Upper lobe of left lung (tissue), 4 donors: ENCODE data around the gene TSPO.

ENCODE experiments used
- POLR2A ChIP-seq, 4 donors: fragments of 450-650 bp; IDR thresholded peaks; one replicate each; pipeline ENCODE4 v1.5.1; 2016 to 2017; ENCODE audit warnings: antibody characterized with exemption in 4 of 4, mild to moderate bottlenecking in 2 of 4
- POLR2AphosphoS5 ChIP-seq, 2 donors: sonication (generic); formaldehyde crosslinking; IDR thresholded peaks; one replicate each; pipeline ENCODE4 v1.5.1; 2017; ENCODE audit warnings: antibody characterized with exemption in 2 of 2
- TF ChIP-seq, protein P1 (sequence below), 6 experiments: fragments of 450-650 bp in 4 of 6; fragments of 200-600 bp in 2 of 6; sonication (generic) in 2 of 6; IDR thresholded peaks; one replicate each; pipeline ENCODE4 v1.5.1; 2016 to 2019; ENCODE audit warnings: antibody characterized with exemption in 6 of 6

DNA sequence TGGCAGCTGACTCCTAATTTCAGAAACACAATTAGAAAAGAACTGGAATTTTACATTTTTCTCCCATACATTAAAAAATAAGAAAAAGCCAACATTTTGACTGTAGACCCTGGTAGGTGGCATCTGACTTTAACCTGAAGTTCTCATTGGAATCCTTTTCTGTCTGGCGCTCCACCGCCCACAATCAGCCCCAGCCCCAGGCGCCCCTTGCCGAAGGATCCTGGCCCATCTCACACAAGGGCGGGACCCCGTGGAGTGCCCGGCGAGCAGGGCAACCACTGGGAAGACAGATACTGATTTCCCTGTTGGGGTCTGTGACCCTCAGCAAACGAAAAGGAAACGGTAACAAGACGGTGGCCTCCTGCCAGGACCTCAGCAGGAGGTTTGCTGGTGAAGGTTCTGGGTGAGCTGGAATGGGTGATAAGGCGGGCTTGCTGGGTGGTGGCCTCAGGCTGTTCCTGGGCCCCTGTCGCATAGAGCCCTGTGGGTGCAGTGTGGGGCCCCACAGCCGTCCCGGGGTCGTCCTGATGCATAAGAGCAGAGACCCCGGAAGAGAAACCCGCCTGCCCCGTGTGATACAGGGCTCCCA lies 15.7 kb downstream of the TSPO start:
- TF ChIP-seq, protein P1, sequence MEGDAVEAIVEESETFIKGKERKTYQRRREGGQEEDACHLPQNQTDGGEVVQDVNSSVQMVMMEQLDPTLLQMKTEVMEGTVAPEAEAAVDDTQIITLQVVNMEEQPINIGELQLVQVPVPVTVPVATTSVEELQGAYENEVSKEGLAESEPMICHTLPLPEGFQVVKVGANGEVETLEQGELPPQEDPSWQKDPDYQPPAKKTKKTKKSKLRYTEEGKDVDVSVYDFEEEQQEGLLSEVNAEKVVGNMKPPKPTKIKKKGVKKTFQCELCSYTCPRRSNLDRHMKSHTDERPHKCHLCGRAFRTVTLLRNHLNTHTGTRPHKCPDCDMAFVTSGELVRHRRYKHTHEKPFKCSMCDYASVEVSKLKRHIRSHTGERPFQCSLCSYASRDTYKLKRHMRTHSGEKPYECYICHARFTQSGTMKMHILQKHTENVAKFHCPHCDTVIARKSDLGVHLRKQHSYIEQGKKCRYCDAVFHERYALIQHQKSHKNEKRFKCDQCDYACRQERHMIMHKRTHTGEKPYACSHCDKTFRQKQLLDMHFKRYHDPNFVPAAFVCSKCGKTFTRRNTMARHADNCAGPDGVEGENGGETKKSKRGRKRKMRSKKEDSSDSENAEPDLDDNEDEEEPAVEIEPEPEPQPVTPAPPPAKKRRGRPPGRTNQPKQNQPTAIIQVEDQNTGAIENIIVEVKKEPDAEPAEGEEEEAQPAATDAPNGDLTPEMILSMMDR (IDR thresholded peaks at IDR 0.05): no peak
- TF ChIP-seq POLR2A (IDR thresholded peaks at IDR 0.05) (no peak), POLR2AphosphoS5 (IDR thresholded peaks at IDR 0.05) (no peak)
